ENCODE results near the gene SCARB1.

DNA sequence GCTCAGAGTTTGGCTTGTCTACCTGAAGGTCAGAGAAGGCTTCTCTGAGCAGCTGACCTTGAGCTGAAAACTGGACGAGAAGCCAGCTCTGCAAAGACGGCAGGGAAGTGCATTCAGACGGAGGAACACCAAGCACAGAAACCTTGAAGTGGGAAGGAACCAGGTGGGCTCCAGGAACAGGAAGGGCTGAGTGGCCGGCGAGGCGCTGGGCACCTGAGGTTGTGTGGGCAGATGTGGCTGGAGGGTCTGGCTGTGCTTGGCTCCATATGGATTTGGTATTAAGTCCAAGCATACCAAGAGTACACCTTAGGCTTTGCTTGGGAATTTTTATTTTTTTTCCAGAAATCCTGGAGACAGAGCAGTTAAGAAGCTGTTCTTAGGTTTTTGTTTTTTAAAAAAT lies 130.6 kb downstream of the SCARB1 start:
- TF ChIP-seq EZH2 (IDR thresholded peaks at IDR 0.05; ENCODE audit: insufficient read depth, poor library complexity, severe bottlenecking) (no peak), EZH2phosphoT487 (IDR thresholded peaks at IDR 0.05; ENCODE audit: insufficient read depth, low read depth) (no peak)
